K562 (cell line): ENCODE measurements around the gene KCP. TPM values are rescaled to one million over a fixed set of nuclear protein-coding genes. Genes with fewer than 3 reads are reported as not detected.
A peak's percentile ranks its signal among the peaks of the same experiment; 100 is the strongest.

Experiments
- ETV1 ChIP-seq: fragments of 450-650 bp; conservative IDR thresholded peaks from 2 replicates; pipeline ENCODE4 v1.6.1; 2016; ENCODE audit warnings: missing genetic modification characterization, control low read depth, low read depth, missing compliant biosample characterization
- GABPA ChIP-seq: fragments of 200-800 bp; sonication (Bioruptor generic); conservative IDR thresholded peaks from 2 replicates; pipeline ENCODE4 v1.6.1; 2016; ENCODE audit warnings: low read depth, missing genetic modification characterization, missing compliant biosample characterization
- MTF1 ChIP-seq: fragments of 250-450 bp; sonication (Bioruptor Pico); IDR thresholded peaks from 2 replicates; pipeline ENCODE4 v1.9.0; 2021; ENCODE audit warnings: moderate library complexity, mild to moderate bottlenecking, inconsistent platforms, borderline replicate concordance
- NR1H2 ChIP-seq: sonication (generic); formaldehyde crosslinking; IDR thresholded peaks from 2 replicates; pipeline ENCODE4 v1.4.0; 2020; ENCODE audit warnings: mild to moderate bottlenecking, missing genetic modification reagents
- PCBP1 ChIP-seq: fragments of 200-400 bp; formaldehyde crosslinking; IDR thresholded peaks from 2 replicates; pipeline ENCODE4 v1.6.1; 2018; ENCODE audit warnings: mild to moderate bottlenecking, low read depth, low read length; ENCODE audit not compliant: poor library complexity, severe bottlenecking
- RAD21 ChIP-seq, 2 experiments: fragments of 250-450 bp in 1 of 2; fragments of 450-650 bp in 1 of 2; sonication (Bioruptor Pico) in 1 of 2; formaldehyde crosslinking in 1 of 2; IDR thresholded peaks in 1 of 2; conservative IDR thresholded peaks in 1 of 2; 2 replicates each; pipeline versions ENCODE4 v1.4.0 to v1.8.0; 2020 to 2022; ENCODE audit warnings: mild to moderate bottlenecking in 2 of 2, moderate library complexity in 1 of 2
- SETDB1 ChIP-seq: IDR thresholded peaks from one replicate; pipeline ENCODE4 v1.6.1; 2012; ENCODE audit warnings: low read length, control low read depth, inconsistent platforms
- SPI1 ChIP-seq: IDR thresholded peaks from 2 replicates; pipeline ENCODE4 v1.6.1; 2011; ENCODE audit warnings: low read depth, low read length, control low read depth, borderline replicate concordance
- ZNF561 ChIP-seq: fragments of 450-650 bp; formaldehyde crosslinking; conservative IDR thresholded peaks from 2 replicates; pipeline ENCODE4 v1.4.0; 2020; ENCODE audit warnings: mild to moderate bottlenecking, moderate library complexity
- ZSCAN29 ChIP-seq: fragments of 450-650 bp; IDR thresholded peaks from 2 replicates; pipeline ENCODE4 v1.6.1; 2017
- ZZZ3 ChIP-seq: fragments of 450-650 bp; IDR thresholded peaks from 2 replicates; pipeline ENCODE4 v1.6.1; 2016; ENCODE audit warnings: antibody characterized with exemption, mild to moderate bottlenecking, moderate library complexity
- polyA plus RNA-seq, 8 experiments: library from polyadenylated mRNA; depleted of rRNA in 4 of 8; stranded (reverse) in 5 of 8; unstranded in 3 of 8; fragments of >200 nt; fragmentation: Nextera tagmentation in 2 of 8; fragmentation: Illumina TruSeq in 1 of 8; extraction: Ambion mirVana in 2 of 8; extraction: Trizol in 1 of 8; gene quantifications; 2 replicates each; pipeline versions ENCODE4 v1.2.1 to v1.2.3, GENCODE V29; 2011 to 2014; ENCODE audit warnings: inconsistent platforms in 1 of 8, missing spikeins in 1 of 8
- total RNA-seq, 7 experiments: library from RNA; depleted of rRNA in 6 of 7; stranded (reverse); fragments of >200 nt in 6 of 7; fragmentation: Illumina TruSeq in 2 of 7; extraction: Trizol in 2 of 7; gene quantifications; 2 replicates each; pipeline versions ENCODE4 v1.2.1 to v1.2.3, GENCODE V29; 2011 to 2021; ENCODE audit warnings: low replicate concordance in 1 of 7
- TF ChIP-seq, protein P1 (sequence below): fragments of 450-650 bp; formaldehyde crosslinking; IDR thresholded peaks from 2 replicates; pipeline ENCODE4 v1.4.0; 2022; ENCODE audit warnings: missing genetic modification characterization
- TF ChIP-seq, protein P2 (sequence below): sonication (generic); formaldehyde crosslinking; IDR thresholded peaks from 2 replicates; pipeline ENCODE4 v1.8.1; 2023; ENCODE audit warnings: mild to moderate bottlenecking, missing genetic modification reagents
- TF ChIP-seq, protein P3 (sequence below): sonication (generic); formaldehyde crosslinking; IDR thresholded peaks from 2 replicates; pipeline ENCODE4 v1.9.0; 2022; ENCODE audit warnings: mild to moderate bottlenecking, missing genetic modification reagents
- TF ChIP-seq, protein P4 (sequence below): fragments of 450-650 bp; formaldehyde crosslinking; IDR thresholded peaks from 2 replicates; pipeline ENCODE4 v1.4.0; 2020; ENCODE audit warnings: mild to moderate bottlenecking, mixed read lengths

The KCP gene
- total and polyA plus RNA-seq, 9 of the 15 experiments (the other 6 are each of a cell fraction or from before 2014, with no cell fraction given) = 0.06 to 0.17 (median 0.12) TPM; not detected in 3

GRCh38 chr7:128831178-128831993 is 79.1 kb downstream of the KCP start (continued):
- TF ChIP-seq RAD21 (CRISPR knock-in tag; conservative IDR thresholded peaks at IDR 0.05 in 1 of 2, IDR thresholded peaks at IDR 0.05 in 1 of 2) = 0 out of 4 replicates have a peak, but pooled peaks of 1 of the 2 experiments have one; percentile 7
- no peak for TF ChIP-seq ZZZ3
- no peak; the same call in 1 of the 2 replicates for TF ChIP-seq ETV1 (tag)
- TF ChIP-seq, protein P1, sequence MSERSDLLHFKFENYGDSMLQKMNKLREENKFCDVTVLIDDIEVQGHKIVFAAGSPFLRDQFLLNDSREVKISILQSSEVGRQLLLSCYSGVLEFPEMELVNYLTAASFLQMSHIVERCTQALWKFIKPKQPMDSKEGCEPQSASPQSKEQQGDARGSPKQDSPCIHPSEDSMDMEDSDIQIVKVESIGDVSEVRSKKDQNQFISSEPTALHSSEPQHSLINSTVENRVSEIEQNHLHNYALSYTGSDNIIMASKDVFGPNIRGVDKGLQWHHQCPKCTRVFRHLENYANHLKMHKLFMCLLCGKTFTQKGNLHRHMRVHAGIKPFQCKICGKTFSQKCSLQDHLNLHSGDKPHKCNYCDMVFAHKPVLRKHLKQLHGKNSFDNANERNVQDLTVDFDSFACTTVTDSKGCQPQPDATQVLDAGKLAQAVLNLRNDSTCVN = no peak
- peak; percentile 95 for TF ChIP-seq SPI1
- TF ChIP-seq, protein P2, sequence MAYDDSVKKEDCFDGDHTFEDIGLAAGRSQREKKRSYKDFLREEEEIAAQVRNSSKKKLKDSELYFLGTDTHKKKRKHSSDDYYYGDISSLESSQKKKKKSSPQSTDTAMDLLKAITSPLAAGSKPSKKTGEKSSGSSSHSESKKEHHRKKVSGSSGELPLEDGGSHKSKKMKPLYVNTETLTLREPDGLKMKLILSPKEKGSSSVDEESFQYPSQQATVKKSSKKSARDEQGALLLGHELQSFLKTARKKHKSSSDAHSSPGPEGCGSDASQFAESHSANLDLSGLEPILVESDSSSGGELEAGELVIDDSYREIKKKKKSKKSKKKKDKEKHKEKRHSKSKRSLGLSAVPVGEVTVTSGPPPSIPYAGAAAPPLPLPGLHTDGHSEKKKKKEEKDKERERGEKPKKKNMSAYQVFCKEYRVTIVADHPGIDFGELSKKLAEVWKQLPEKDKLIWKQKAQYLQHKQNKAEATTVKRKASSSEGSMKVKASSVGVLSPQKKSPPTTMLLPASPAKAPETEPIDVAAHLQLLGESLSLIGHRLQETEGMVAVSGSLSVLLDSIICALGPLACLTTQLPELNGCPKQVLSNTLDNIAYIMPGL (CRISPR knock-in tag) = no peak
- TF ChIP-seq GABPA (tag) = no peak
- TF ChIP-seq, protein P3, sequence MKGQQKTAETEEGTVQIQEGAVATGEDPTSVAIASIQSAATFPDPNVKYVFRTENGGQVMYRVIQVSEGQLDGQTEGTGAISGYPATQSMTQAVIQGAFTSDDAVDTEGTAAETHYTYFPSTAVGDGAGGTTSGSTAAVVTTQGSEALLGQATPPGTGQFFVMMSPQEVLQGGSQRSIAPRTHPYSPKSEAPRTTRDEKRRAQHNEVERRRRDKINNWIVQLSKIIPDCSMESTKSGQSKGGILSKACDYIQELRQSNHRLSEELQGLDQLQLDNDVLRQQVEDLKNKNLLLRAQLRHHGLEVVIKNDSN (CRISPR knock-in tag) = no peak
- no peak for TF ChIP-seq NR1H2 (CRISPR knock-in tag)
- no peak for TF ChIP-seq SETDB1
- TF ChIP-seq ZSCAN29 = no peak
- no peak for TF ChIP-seq ZNF561
- TF ChIP-seq, protein P4, sequence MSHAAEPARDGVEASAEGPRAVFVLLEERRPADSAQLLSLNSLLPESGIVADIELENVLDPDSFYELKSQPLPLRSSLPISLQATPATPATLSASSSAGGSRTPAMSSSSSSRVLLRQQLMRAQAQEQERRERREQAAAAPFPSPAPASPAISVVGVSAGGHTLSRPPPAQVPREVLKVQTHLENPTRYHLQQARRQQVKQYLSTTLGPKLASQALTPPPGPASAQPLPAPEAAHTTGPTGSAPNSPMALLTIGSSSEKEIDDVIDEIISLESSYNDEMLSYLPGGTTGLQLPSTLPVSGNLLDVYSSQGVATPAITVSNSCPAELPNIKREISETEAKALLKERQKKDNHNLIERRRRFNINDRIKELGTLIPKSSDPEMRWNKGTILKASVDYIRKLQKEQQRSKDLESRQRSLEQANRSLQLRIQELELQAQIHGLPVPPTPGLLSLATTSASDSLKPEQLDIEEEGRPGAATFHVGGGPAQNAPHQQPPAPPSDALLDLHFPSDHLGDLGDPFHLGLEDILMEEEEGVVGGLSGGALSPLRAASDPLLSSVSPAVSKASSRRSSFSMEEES (CRISPR knock-in tag) = no peak
- TF ChIP-seq PCBP1 = peak; percentile 17
- no peak for TF ChIP-seq MTF1 (CRISPR knock-in tag)
